Skin epidermis (tissue), 12 donors: ENCODE measurements around the gene RBMX.
A peak's percentile ranks its signal among the peaks of the same experiment; 100 is the strongest.
"Not testable (repeated sequence)": the region's sequence is repeated elsewhere in the genome, so short reads cannot be mapped to it uniquely, and the experiment has no call there.

ENCODE experiments used
- H3K27ac ChIP-seq, 21 experiments: fragments of 200-600 bp; sonication (generic) in 11 of 21; one replicate each; pipeline ENCODE4 v1.5.0; 2020; ENCODE audit warnings: mild to moderate bottlenecking in 3 of 21, inconsistent platforms in 2 of 21, moderate library complexity in 2 of 21
- H3K4me3 ChIP-seq, 7 experiments: fragments of 200-600 bp; sonication (generic) in 2 of 7; one replicate each; pipeline ENCODE4 v1.5.0; 2020; ENCODE audit warnings: inconsistent platforms in 2 of 7, mild to moderate bottlenecking in 2 of 7, moderate library complexity in 1 of 7

RBMX gene

GRCh38 chrX:136880003-136880451, 498 bp downstream of the RBMX start:
- Histone ChIP-seq H3K4me3 (peak overlapping the region; percentile 61 to 76 (median 72)), H3K27ac (peak overlapping the region; percentile 77 to 97 (median 92))

DNA sequence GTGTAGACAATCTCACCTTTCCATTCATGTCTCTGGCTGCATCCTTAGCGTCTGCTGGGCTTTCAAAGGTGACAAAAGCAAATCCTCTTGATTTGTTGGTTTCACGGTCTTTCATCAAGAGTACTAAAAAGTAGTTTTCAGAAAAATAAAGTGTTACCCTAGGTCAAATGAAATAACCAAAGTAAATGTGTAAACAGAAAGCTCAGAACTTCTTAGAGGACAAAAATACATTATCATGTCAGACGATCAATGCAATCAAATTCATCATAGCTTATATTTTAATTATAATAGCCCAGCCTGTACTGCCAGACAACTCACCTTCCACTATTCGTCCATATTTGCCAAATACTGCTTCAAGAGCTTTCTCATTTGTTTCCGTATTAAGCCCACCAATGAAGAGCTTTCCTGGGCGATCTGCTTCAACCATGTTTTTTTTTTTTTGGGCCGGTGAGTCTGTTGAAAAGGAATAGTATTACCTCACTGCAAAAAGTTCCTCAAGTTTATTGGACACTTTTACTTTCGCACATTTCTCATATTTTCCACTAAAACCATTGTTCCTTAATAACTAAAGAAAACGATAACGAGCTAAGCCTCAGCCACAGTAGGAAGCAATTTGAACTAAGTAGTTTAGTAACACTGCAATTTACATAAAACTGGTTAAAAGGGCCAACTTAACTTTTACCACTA, 1.4 kb downstream of the RBMX start:
- H3K4me3 ChIP-seq: peak overlapping the region; percentile 61 to 76 (median 72)
- H3K27ac ChIP-seq: peak overlapping the region in 20 of 21 experiments; percentile 59 to 97 (median 92)

DNA sequence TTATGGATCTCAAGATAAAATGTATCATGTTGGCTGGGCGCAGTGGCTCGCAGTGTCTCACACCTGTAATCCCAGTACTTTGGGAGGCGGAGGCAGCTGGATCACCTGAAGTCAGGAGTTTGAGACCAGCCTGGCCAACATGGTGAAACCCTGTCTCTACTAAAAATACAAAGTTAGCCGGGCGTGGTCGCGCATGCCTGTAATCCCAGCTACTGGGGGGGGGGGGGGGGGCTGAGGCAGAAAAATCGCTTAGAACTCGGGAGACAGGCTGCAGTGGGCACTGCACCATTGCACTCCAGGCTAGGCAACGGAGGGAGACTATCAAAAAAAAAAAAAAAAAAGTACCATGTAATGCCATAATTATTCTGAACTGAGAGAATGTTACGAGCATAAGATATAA, 2.1 kb downstream of the RBMX start:
- peak overlapping the region; percentile 61 to 76 (median 72) for H3K4me3 ChIP-seq
- peak overlapping the region in 1 of 21 experiments; percentile 92 for H3K27ac ChIP-seq

DNA sequence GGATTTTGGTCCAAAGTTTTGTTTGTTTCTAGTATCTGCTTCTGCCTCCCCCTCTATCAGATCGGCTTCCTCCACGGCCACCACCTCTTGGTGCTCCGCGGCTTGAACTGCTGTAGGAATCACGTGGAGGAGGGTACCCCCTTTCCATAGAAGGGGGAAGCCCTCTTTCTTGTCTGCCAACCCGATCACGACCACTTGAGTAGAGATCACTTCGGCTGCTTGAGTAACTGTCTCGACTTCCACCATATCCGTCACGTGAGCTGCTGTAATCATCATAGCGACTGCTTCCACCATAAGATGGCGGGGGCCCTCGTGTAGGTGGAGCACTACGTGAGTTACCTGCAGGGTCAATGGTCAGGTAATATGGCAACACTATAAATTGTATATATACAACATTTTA, 6.4 kb downstream of the RBMX start:
- H3K4me3 ChIP-seq, H3K27ac ChIP-seq: not testable (repeated sequence)

GRCh38 chrX:136873210-136873609, 7.3 kb downstream of the RBMX start:
- H3K27ac ChIP-seq, H3K4me3 ChIP-seq: not testable (repeated sequence)

GRCh38 chrX:136872091-136872700, 8.3 kb downstream of the RBMX start:
- Histone ChIP-seq H3K27ac (no peak overlapping the region), H3K4me3 (no peak overlapping the region)

DNA sequence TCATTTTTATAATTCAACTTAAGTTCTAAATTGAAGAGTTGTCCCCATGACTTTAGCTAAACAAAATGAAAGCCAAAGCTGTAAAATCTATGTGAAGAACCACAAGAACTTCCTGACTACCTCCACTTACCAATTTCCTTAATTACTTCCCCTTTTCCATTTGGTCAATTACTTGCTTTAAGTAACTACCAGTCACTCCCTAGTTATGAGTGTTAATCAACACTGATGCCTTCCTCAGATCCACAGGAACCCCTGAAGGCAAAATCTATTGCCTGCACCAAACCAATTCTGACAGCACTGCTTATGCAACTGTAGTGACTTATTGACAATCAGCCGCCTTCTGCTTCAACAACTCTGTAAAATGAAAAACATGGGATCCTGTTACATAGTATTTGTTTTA, 10.5 kb downstream of the RBMX start:
- H3K4me3 ChIP-seq: no peak overlapping the region
- H3K27ac ChIP-seq: no peak overlapping the region

- no peak overlapping the region for H3K4me3 ChIP-seq
- no peak overlapping the region for H3K27ac ChIP-seq
Observed at GRCh38 chrX:136868283-136869055, 12.1 kb downstream of the RBMX start.

- no peak overlapping the region for H3K27ac ChIP-seq
- H3K4me3 ChIP-seq: no peak overlapping the region
Observed at GRCh38 chrX:136867518-136867917, 13.0 kb downstream of the RBMX start.

DNA sequence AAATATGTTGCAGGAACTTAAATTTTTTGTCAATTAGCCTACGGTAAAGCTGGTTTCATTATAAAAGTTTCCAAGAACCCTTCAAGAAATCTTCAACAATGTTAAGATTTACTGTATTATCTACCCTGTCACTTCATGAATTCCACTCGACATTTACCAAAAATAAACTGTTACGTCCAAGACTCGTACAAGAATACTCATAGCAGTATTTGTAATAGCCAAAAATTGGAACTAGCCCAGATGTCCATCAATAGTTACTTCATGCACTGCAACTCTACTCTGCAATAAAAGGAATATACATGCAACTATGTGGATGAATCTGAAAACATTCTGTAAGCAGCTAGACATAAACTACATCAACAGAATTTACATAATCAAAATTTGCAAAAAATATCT, 13.4 kb downstream of the RBMX start:
- no peak overlapping the region for H3K27ac ChIP-seq
- H3K4me3 ChIP-seq: no peak overlapping the region

DNA sequence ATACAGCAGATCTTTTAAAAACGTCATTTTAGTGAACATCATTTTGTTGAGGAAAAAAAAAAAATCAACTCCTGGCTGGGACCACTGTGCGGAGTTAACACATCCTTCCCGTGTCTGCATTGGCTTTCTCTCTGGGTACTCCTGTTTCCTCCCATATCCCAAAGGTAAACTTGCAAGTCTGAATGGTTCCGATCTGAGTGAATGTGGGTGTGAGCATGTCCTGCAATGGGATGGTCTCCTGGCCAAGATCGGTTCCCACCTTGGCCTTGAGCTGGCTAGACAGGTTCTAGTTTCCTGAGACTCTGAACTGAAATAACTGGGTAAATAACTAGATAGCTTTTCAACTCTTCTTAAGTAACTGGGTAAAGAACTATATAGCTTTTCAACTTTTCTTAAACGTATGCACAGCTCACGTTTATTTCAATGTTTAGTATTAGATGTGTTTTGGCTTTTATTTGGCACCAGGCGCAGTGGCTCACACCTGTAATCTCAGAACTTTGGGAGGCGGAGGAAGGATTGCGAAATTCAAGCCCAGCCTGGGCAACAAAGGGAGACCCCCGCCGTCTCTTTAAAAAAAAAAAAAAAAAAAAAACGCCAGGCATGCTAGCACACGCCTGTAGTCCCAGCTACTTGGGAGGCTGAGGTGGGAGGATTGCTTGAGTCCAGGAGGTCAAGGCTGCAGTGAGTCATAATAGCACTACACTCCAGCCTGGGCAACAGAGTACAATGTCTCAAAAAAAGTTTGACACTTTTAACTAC, 14.0 kb downstream of the RBMX start:
- no peak overlapping the region for H3K4me3 ChIP-seq
- H3K27ac ChIP-seq: no peak overlapping the region

- Histone ChIP-seq H3K27ac (no peak overlapping the region), H3K4me3 (no peak overlapping the region)
Observed at GRCh38 chrX:136865270-136866158, 15.0 kb downstream of the RBMX start.

DNA sequence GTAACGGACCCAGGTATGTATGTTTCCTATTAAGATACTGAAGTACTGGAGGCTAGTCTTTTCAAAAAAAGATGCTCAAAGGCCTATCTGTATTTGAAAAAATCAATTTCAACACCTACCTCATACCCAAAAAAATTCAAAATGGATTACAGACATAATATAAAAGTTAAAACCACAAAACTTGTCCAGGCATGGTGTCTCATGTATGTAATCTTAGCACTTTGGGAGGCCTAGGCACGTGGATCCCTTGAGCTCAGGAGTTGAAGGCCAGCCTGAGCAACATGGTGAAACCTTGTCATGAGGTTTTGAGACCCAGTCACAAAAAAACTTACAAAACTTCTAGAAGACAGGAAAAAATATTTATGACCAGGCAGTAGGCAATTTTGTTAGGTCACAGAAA, 16.7 kb downstream of the RBMX start:
- Histone ChIP-seq H3K4me3 (no peak overlapping the region), H3K27ac (no peak overlapping the region)

DNA sequence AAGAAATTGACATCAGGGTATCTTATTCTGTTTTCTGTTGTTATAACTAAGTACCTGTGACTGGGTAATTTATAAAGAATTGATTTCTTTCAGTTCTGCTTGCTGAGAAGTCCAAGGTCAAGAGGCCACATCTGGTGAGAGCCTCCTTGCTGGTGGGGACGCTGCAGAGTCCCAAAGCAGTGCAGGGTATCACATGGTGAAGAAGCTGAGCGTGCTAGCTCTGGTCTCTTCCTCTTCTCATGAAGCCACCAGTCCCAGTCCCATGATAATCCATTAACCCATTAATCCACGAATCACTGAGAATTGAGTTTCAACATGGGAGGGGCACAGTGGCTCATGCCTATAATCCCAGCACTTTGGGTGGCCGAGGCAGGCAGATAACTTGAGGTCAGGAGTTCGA, 18.0 kb downstream of the RBMX start:
- Histone ChIP-seq H3K27ac (no peak overlapping the region), H3K4me3 (no peak overlapping the region)

- H3K27ac ChIP-seq: no peak overlapping the region
Observed at GRCh38 chrX:136861877-136862276, 18.6 kb downstream of the RBMX start.

GRCh38 chrX:136858007-136858756, 22.3 kb downstream of the RBMX start:
- H3K4me3 ChIP-seq: no peak overlapping the region
- H3K27ac ChIP-seq: no peak overlapping the region

More at GRCh38 chrX:136861877-136862276, 18.6 kb downstream of the RBMX start:
- no peak overlapping the region for H3K4me3 ChIP-seq

DNA sequence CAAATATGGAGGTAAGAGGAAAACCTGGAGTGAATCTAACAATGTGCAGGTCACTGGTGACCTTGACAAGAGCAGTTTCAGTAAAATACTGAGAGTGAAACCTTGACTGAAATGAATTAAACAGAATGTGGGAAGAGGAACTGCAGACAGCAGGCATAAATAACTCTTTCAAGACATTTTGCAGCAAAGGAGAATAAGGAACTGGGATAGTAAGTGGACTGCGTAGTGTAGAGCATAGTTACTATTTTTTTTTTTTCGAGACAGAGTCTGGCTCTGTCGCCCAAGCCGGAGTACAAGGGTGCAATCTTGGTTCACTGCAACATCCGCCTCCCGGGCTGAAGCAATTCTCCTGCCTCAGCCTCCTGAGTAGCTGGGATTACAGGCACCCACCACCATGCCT, 24.0 kb downstream of the RBMX start:
- no peak overlapping the region for H3K4me3 ChIP-seq
- peak overlapping the region in 1 of 21 experiments; percentile 7 for H3K27ac ChIP-seq

DNA sequence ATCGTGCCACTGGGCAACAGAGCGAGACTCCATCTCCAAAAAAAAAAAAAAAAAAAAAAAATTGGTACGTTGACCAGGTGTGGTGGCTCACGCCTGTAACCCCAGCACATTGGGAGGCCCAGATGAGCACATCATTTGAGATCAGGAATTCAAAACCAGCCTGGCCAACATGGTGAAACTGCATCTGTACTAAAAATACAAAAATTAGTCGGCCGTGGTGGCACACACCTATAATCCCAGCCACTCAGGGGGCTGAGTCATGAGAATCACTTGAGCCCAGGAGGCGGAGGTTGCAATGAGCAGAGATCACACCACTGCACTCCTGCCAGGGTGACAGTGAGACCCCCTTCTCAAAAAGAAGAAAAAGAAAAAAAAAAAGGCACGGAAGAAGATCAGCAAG, 24.5 kb downstream of the RBMX start:
- peak overlapping the region in 1 of 21 experiments; percentile 7 for H3K27ac ChIP-seq
- H3K4me3 ChIP-seq: no peak overlapping the region
